ENCODE data around the gene PLOD1.
"Not testable (repeated sequence)": the region's sequence is repeated elsewhere in the genome, so short reads cannot be mapped to it uniquely, and the experiment has no call there.

The PLOD1 gene

DNA sequence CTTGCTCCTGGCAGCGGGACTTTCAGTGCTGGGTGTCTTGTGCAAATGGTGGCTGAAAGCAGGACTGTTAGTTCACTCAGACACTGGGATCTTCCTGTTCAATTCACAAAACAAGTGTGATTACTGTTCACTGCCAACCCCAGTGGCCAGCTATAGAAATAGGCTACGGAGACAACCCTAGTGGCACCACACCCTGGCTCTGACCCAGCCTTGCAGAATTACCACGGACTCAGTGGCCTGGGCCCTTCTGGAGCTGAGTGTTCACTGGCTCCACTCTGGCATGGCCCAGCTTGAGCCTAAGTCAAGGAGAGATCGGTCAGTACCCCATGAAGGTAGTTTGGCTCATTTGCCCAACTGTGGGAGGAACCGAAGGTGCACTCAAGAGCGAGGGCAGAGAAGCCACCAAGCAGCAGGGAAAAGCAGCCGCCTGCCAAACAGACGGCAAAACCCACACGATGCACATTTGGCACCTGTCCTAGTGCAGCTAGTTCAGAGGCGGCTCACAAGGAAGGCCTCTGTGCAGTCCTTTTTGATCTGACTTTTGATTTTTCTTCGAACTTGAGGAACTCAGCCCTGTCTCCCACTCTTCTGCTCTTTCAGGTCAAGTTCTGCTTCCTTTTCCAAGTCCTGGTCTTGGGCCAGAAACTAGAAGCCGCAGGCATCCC is 14.1 kb upstream of the PLOD1 start:
- Mint-ChIP-seq H3K36me3 (ENCODE audit: insufficient read depth) (peaks cover 55% of the 10 kb centered on the region), H3K27ac (peak overlapping the region in 1 of 2 donors; percentile 51), H3K9me3 (no peaks in the 10 kb centered on the region), H3K4me3 (no peak overlapping the region), H3K4me1 (ENCODE audit: low read depth in 2 of 2) (peaks cover 34 to 35% of the 10 kb centered on the region in 2 donors), H3K27me3 (no peaks in the 10 kb centered on the region)
- no peak for DNase-seq
- ATAC-seq (replicated peaks), result no peak

DNA sequence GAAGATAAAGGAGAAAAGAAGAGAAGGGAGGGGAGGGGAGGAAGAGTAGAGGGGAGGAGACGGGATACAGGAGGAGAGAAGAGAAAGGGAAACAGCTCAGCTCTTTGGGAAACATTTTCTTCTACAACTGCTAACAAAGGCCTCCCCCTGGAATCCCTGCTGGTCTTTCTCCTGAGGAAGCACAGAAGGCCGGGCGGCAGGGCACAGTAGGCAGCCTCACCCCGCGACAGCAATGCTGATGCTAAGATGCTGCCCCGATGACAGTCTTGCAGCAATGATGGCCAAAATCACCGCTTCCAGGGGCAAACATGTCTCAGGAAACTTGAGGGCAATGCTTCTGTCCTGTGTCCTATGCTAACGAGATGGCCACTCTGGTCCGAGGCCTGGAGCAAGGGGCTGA is 13.5 kb upstream of the PLOD1 start:
- DNase-seq (no peak), ATAC-seq (replicated peaks) (no peak)
- no peaks in the 10 kb centered on the region for H3K9me3 Mint-ChIP-seq
- H3K4me1 Mint-ChIP-seq (ENCODE audit: low read depth in 2 of 2), result peaks cover 34 to 35% of the 10 kb centered on the region in 2 donors
- H3K36me3 Mint-ChIP-seq (ENCODE audit: insufficient read depth), result peaks cover 55% of the 10 kb centered on the region
- H3K27me3 Mint-ChIP-seq, result no peaks in the 10 kb centered on the region
- H3K27ac Mint-ChIP-seq, result peak overlapping the region in 1 of 2 donors; percentile 51
- no peak overlapping the region for H3K4me3 Mint-ChIP-seq

DNA sequence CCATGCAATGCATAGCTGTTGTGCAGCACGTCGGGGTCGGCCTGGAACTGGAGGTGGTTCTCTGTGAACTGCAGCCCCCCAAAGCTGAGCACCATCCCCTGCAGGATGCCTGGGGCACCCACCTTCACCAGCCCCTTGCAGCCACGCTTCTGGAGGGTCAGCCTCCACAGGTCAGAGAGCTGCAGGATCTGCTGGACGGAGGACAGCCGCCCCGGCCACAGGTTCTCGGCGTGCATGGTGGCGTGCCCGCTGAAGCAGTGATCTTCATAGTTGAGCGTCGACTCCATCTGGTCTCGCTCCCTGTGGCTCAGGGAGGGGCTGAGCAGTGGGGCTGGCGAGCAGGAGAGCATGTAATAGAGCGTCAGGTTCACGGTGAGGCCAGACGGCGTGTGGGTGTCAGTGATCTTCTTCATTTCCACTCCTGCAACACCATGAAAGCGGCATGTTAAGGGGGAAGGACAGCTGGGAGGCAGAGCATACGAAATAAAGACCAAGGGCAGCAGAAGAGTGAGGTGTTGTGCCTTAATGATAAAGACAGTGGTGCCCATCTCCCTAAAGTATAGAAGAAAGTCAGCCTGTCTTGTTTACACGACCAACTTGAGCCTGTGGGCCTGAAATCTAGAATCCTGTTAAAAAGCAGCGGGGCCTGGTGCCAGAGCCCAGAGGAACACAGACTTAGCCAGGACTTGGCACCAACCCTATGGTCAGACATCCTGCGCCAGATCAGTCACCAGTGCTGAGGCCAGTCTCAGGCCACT is 11.3 kb upstream of the PLOD1 start:
- DNase-seq (no peak), ATAC-seq (replicated peaks) (no peak)
- peak overlapping the region; percentile 87 to 88 for H3K4me3 Mint-ChIP-seq
- peak overlapping the region in 1 of 2 donors; percentile 19 for H3K27ac Mint-ChIP-seq
- no peaks in the 10 kb centered on the region for H3K27me3 Mint-ChIP-seq
- peaks cover 33 to 34% of the 10 kb centered on the region in 2 donors for H3K4me1 Mint-ChIP-seq (ENCODE audit: low read depth in 2 of 2)
- H3K36me3 Mint-ChIP-seq (ENCODE audit: insufficient read depth), result peaks cover 60% of the 10 kb centered on the region
- no peaks in the 10 kb centered on the region for H3K9me3 Mint-ChIP-seq

DNA sequence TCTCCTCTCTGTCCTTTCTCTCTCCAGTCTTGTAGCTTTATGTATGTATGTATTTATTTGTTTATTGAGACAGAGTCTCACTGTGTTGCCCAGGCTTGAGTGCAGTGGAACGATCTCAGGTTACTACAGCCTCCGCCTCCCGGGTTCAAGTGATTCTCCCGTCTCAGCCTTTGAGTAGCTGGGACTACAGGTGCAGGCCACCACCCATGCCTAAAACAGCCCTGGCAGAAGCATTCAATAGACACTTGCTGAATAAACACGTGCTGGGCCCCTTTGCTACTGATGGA is 10.7 kb upstream of the PLOD1 start:
- no peak overlapping the region for H3K27ac Mint-ChIP-seq
- no peaks in the 10 kb centered on the region for H3K9me3 Mint-ChIP-seq
- H3K27me3 Mint-ChIP-seq, result no peaks in the 10 kb centered on the region
- H3K4me1 Mint-ChIP-seq (ENCODE audit: low read depth in 2 of 2), result peaks cover 33 to 34% of the 10 kb centered on the region in 2 donors
- H3K4me3 Mint-ChIP-seq, result peak overlapping the region; percentile 87 to 88
- ATAC-seq (replicated peaks) (no peak), DNase-seq (no peak)
- peaks cover 55% of the 10 kb centered on the region for H3K36me3 Mint-ChIP-seq (ENCODE audit: insufficient read depth)

DNA sequence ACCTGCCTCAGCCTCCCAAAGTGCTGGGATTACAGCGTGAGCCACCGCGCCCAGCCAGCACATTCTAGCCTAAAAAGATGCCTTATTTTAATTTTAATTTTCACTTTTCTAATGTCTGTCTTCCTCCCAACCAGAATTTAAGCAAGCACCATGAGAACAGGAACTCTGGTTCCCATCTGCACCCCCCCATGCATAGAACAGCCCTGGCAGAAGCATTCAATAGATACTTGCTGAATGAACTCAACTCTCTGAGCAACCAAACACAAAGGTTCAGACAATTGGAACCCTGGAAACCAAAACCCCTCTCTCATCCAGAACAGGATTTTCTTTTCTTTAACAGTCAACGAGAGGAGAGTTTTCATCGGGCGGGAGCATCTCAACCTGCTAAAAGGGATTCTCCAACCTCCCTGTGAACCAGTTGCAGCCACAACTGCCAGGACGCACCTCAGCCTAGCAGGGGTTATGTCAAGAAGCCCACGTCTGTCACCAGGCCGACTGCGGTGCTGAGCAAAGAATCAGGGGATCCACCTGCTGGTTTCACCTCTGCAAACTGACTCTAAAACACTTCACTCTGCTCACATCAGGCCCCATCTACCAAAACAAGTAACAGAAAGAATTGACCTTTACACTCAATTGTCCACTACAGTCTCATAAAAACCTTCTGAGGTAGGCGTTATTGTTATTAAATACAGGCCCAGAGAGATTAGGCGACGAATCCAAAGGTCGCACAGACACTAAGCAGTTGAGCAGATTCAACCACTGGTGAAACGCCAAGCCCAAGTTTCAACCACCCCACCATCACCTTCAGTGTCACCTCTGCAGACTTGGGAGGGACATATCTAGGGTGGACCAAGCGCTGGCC is 10.0 kb upstream of the PLOD1 start:
- H3K36me3 Mint-ChIP-seq (ENCODE audit: insufficient read depth), result peaks cover 50% of the 10 kb centered on the region
- H3K27ac Mint-ChIP-seq, result peak overlapping the region; percentile 85 to 86
- H3K4me1 Mint-ChIP-seq (ENCODE audit: low read depth in 2 of 2), result peaks cover 33 to 34% of the 10 kb centered on the region in 2 donors
- peak overlapping the region; percentile 87 to 88 for H3K4me3 Mint-ChIP-seq
- H3K9me3 Mint-ChIP-seq, result no peaks in the 10 kb centered on the region
- DNase-seq (peak in 1 of 3 experiments; percentile 4), ATAC-seq (replicated peaks) (peak; percentile 28)
- H3K27me3 Mint-ChIP-seq, result no peaks in the 10 kb centered on the region

DNA sequence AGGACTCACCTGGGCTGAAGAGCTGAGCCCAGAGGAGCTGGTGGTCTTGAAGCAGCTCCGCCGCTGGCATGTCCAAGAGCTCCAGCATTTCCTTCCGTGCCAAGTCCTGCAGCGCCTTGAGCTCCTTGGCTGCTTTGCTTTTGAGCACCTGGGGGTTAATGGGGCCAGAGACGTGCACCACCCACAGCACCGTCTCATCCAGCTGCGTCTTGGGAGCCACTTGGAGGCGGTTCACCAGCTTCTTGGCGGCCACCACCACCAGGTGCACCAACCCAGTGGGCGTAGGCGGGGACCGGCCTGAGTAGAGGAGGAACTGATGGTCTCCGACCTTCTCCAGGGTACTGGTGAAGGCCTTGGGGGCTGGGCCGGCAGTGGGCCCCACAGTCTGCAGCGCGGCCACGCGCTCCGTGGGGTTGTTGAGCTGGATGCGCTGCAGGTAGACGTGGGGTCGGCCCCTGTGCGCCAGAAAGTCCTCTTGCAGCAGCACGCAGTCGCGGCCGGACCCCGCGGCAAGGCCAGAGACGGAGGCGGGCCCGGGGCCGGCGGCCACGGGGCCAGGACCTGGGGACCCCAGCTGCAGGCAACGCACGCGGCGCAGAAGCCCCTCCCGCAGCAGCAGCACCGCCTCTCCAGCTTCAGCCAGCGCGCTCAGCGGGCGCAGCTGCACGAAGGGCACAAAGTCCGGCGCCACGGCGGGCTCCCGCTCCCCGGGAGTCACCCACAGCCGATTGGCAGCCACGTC is 9.2 kb upstream of the PLOD1 start:
- peak overlapping the region; percentile 85 to 86 for H3K27ac Mint-ChIP-seq
- ATAC-seq (replicated peaks); H3K9me3 Mint-ChIP-seq; H3K27me3 Mint-ChIP-seq; DNase-seq: not testable (repeated sequence)
- H3K4me1 Mint-ChIP-seq (ENCODE audit: low read depth in 2 of 2), result peaks cover 26 to 30% of the 10 kb centered on the region in 2 donors
- peaks cover 44% of the 10 kb centered on the region for H3K36me3 Mint-ChIP-seq (ENCODE audit: insufficient read depth)
- H3K4me3 Mint-ChIP-seq, result peak overlapping the region; percentile 87 to 88

DNA sequence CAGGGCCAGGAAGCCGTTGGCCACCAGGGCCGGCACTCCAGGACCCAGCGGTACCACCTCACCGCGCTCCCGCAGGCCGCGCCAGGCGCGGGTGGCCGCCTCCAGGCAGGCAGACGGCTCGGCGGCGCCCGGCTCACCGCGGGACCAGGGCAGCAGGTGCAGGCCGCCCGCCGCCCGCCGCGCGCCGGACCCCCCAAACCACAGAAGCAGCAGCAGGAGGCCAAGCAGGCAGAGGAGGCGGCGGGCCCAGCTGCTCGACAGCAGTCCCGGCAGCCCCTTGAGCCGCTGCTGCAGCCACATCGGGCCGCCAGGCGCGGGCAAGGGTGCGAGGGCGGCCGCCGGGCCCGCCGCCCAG is 8.6 kb upstream of the PLOD1 start:
- peak overlapping the region; percentile 75 to 88 for H3K4me3 Mint-ChIP-seq
- ATAC-seq (replicated peaks), result peak; percentile 41

GRCh38 chr1:11927866-11928592 is 6.5 kb upstream of the PLOD1 start:
- Mint-ChIP-seq H3K27ac (no peak overlapping the region), H3K4me1 (ENCODE audit: low read depth in 2 of 2) (peaks cover 21 to 22% of the 10 kb centered on the region in 2 donors), H3K36me3 (ENCODE audit: insufficient read depth) (peaks cover 18% of the 10 kb centered on the region), H3K27me3 (no peaks in the 10 kb centered on the region), H3K4me3 (peak overlapping the region in 1 of 2 donors; percentile 20), H3K9me3 (no peaks in the 10 kb centered on the region)
- no peak for DNase-seq
- no peak for ATAC-seq (replicated peaks)

More for the DNA sequence above, 8.6 kb upstream of the PLOD1 start:
- Mint-ChIP-seq H3K4me1 (ENCODE audit: low read depth in 2 of 2) (peaks cover 22 to 26% of the 10 kb centered on the region in 2 donors), H3K36me3 (ENCODE audit: insufficient read depth) (peaks cover 39% of the 10 kb centered on the region), H3K27ac (peak overlapping the region in 1 of 2 donors; percentile 86), H3K9me3 (no peaks in the 10 kb centered on the region), H3K27me3 (no peaks in the 10 kb centered on the region)
- DNase-seq, result no peak

GRCh38 chr1:11929849-11930248 is 4.7 kb upstream of the PLOD1 start:
- no peak overlapping the region for H3K27ac Mint-ChIP-seq
- ATAC-seq (replicated peaks) (no peak), DNase-seq (no peak)
- peaks cover 10% of the 10 kb centered on the region for H3K36me3 Mint-ChIP-seq (ENCODE audit: insufficient read depth)
- H3K4me1 Mint-ChIP-seq (ENCODE audit: low read depth in 2 of 2), result peaks cover 4 to 8% of the 10 kb centered on the region in 2 donors
- H3K27me3 Mint-ChIP-seq, result no peaks in the 10 kb centered on the region
- H3K4me3 Mint-ChIP-seq, result no peak overlapping the region
- no peaks in the 10 kb centered on the region for H3K9me3 Mint-ChIP-seq

DNA sequence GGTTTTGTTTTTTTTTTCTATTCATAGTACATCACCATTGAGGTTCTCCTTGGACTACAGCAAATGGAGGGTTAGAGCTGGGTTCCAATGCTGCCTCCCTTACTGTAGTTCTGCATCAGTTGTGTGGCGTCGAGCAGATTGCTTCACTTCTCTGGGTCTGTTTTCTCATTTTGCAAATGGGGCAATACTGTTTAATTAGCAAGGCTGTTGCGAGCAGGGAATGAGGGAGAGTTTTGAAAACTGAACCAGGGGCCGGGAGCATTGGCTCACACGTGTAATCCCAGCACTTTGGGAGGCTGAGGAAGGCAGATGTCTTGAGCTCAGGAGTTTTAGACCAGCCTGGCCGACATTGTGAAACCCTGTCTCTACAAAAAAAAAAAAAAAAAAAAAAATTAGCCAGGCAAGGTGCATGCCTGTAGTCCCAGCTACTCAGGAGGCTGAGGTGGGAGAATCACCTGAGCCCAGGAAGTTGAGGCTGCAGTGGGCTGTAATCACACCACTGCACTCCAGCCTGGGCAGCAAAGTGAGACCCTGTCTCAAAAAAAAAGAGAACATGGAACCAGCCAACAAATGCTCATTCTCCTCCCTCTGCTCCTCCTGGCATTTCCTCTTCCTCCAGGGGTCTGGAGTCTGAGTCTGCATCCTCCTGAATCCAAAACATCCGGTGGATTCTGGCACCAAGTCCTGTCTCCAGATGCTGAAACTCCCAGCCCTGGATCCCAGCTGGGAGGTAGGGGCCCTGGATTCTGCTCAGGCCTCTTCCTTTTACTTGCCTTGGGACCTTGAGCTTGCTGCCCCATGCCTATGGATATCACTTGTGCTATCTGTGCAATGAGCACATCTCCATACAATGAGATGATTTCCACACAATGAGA is 3.7 kb upstream of the PLOD1 start:
- Mint-ChIP-seq H3K4me1 (ENCODE audit: low read depth in 2 of 2) (peaks cover 0 to 4% of the 10 kb centered on the region in 2 donors), H3K36me3 (ENCODE audit: insufficient read depth) (peaks cover 10% of the 10 kb centered on the region), H3K27ac (no peak overlapping the region), H3K4me3 (no peak overlapping the region), H3K27me3 (no peaks in the 10 kb centered on the region), H3K9me3 (no peaks in the 10 kb centered on the region)
- ATAC-seq (replicated peaks) (no peak), DNase-seq (no peak)

DNA sequence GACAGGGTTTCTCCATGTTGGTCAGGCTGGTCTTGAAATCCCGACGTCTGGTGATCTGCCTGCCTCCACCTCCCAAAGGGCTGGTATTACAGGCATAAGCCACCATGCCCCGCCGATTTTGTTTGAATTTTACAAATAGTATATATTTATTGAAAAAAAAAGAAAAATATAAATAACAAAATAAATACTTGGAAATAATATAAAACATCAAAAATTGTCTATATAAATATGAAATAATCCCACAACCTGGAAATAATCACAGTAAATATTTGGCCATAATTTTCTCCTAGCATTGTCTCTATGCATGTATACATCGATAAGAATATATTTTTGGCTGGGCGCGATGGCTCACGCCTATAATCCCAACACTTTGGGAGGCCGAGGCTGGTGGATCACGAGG is 2.7 kb upstream of the PLOD1 start:
- no peaks in the 10 kb centered on the region for H3K27me3 Mint-ChIP-seq
- H3K4me1 Mint-ChIP-seq (ENCODE audit: low read depth in 2 of 2), result peaks cover 0 to 4% of the 10 kb centered on the region in 2 donors
- no peak for ATAC-seq (replicated peaks)
- peaks cover 2% of the 10 kb centered on the region for H3K36me3 Mint-ChIP-seq (ENCODE audit: insufficient read depth)
- DNase-seq, result no peak
- no peak overlapping the region for H3K27ac Mint-ChIP-seq
- no peaks in the 10 kb centered on the region for H3K9me3 Mint-ChIP-seq
- H3K4me3 Mint-ChIP-seq, result no peak overlapping the region

DNA sequence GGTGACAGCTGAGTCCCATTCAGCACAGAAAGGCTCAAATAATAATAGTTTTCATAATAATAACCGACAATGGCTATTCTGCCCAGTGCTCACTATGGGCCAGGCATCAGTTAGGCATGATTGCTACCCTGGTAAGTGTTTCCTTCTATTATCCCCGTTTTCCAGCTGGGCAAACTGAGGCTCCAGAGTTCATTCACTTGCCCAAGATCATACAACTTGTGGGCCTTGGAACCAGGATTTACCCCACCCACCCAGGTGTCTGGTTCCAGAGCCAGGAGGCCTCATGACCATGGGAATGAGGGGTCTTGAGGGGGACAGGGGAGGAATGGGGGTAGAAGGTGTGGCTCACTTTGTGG is 518 bp downstream of the PLOD1 start:
- no peaks in the 10 kb centered on the region for H3K9me3 Mint-ChIP-seq
- H3K36me3 Mint-ChIP-seq (ENCODE audit: insufficient read depth), result peaks cover 4% of the 10 kb centered on the region
- H3K4me3 Mint-ChIP-seq, result peak overlapping the region; percentile 77
- peak overlapping the region in 1 of 2 donors; percentile 10 for H3K27ac Mint-ChIP-seq
- H3K27me3 Mint-ChIP-seq, result no peaks in the 10 kb centered on the region
- no peak for DNase-seq
- peaks cover 5% of the 10 kb centered on the region in 2 donors for H3K4me1 Mint-ChIP-seq (ENCODE audit: low read depth in 2 of 2)
- no peak for ATAC-seq (replicated peaks)
